ENCODE results near the gene KRTAP10-9. TPM values are rescaled to one million over a fixed set of nuclear protein-coding genes. Genes with fewer than 3 reads are reported as not detected.
"Not testable (repeated sequence)": the region's sequence is repeated elsewhere in the genome, so short reads cannot be mapped to it uniquely, and the experiment has no call there.

KRTAP10-9 gene
- total RNA-seq, 1 experiment from 2014 or later, result not detected

DNA sequence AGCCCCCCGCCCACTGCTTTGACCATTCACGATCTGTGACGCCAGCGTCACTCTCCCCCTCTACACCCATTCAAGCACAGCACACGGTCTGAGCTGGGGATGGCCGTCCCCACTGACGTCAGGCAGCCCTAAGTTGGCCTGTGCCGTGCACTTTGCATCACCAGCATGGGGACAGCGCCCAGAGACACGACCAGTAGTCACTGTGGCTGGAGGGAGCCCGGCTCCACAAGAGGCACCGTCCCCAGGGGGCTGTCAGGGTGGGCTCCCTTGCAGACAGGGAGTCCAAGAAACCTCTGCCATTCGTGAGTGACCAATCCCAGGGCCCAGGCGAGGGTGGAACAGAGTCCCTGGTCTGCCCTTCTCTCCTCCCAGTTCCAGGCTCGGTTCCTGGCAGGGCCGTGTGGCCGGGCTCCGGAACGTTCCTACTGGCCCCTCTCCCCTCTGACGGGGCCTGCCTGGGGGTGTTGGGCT is 12.7 kb upstream of the KRTAP10-9 start:
- no peak overlapping the region for H3K4me3 ChIP-seq
- H3K27ac ChIP-seq, result no peak overlapping the region
- no peaks in the 10 kb centered on the region for H3K36me3 ChIP-seq
- peaks cover 6% of the 10 kb centered on the region for H3K9me3 ChIP-seq (replicated peaks)
- DNase-seq (ENCODE audit: low read depth in 1 of 2, low spot score in 2 of 2), result no peak
- H3K27me3 ChIP-seq (replicated peaks), result peaks cover 6% of the 10 kb centered on the region; the same call in 1 of the 2 replicates
- H3K4me1 ChIP-seq (replicated peaks), result no peaks in the 10 kb centered on the region

DNA sequence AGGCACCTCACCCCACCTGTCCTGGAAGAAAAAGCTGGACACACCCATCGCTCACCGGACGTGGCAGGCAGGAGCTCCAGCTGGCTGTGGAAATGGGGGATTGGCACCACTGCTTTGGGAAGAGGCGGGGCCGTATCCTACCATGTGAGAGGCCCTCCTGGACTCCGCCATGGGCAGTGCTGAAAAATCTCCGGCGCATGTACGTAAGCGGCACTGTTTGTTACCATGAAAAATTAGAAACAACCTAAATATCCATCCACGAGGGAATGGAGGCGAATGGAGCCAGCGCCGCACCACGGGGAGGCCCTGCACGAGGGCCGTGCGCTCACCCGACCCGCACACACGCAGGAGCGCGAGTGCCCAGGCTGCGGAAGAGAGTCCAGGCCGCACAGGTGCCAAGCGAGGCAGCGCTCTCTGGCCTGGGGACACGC is 11.9 kb upstream of the KRTAP10-9 start:
- DNase-seq (ENCODE audit: low read depth in 1 of 2, low spot score in 2 of 2), result no peak
- peaks cover 4% of the 10 kb centered on the region for H3K9me3 ChIP-seq (replicated peaks)
- H3K27ac ChIP-seq, result no peak overlapping the region
- H3K36me3 ChIP-seq, result no peaks in the 10 kb centered on the region
- H3K27me3 ChIP-seq (replicated peaks), result peaks cover 4% of the 10 kb centered on the region; the same call in 1 of the 2 replicates
- no peaks in the 10 kb centered on the region for H3K4me1 ChIP-seq (replicated peaks)
- H3K4me3 ChIP-seq, result no peak overlapping the region

DNA sequence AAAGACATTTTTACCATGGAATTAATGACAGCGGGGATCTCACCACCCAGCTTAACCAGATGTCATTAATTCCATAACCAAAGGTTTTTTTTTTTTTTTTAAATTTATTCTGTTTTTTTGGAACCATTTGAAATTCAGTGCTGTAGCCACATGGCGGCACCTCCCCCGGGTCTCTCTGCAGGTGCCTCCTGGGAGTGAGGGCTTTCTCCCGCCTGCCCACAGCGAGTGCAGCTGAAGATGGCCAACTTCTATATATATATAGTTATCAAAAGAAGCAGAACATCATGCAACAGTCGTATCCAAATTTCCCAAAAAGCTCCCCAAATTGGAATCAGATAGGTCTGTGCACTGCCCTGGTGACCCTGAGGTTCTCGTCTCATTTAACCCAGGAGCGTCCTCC is 11.4 kb upstream of the KRTAP10-9 start:
- Histone ChIP-seq H3K4me1 (replicated peaks) (no peaks in the 10 kb centered on the region), H3K36me3 (no peaks in the 10 kb centered on the region), H3K9me3 (replicated peaks) (peaks cover 6% of the 10 kb centered on the region), H3K27me3 (replicated peaks) (peaks cover 4% of the 10 kb centered on the region; the same call in 1 of the 2 replicates), H3K27ac (no peak overlapping the region), H3K4me3 (no peak overlapping the region)
- DNase-seq (ENCODE audit: low read depth in 1 of 2, low spot score in 2 of 2), result no peak

DNA sequence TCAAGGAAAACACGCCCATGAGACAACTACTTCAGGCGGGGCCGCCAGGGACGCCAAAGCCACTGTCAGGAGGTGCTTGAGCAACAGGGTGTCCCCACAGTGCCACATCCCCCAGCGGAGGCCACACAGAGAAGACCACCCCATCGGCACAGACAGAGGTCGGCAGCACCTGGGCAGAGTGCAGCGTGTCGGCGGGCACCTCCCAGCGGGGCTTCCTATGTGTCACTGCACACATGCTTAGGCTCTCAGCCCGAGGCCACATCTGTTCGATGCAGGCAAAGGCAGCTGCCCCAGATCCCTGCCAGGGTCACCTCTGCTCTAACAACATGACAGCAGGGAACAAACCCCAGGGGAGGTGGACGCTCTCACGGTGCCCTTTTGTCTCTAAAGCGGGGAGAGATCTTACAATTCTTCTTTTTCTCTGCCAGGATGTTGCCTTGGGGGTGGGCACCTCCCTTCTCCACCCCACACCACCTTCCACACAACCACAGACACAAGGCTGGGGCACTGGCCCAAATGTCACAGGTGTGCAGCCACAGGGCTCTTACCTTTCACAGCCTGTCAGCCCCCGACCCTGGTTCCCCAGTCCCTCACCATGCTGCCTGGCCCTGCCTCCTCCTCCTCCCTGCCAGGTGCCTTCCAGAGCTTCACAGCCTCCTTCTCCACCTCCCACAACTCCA is 10.8 kb upstream of the KRTAP10-9 start:
- Histone ChIP-seq H3K9me3 (replicated peaks) (peaks cover 6% of the 10 kb centered on the region), H3K27ac (no peak overlapping the region), H3K4me3 (no peak overlapping the region), H3K27me3 (replicated peaks) (peaks cover 4% of the 10 kb centered on the region; the same call in 1 of the 2 replicates), H3K36me3 (no peaks in the 10 kb centered on the region), H3K4me1 (replicated peaks) (no peaks in the 10 kb centered on the region)
- no peak for DNase-seq (ENCODE audit: low read depth in 1 of 2, low spot score in 2 of 2)

DNA sequence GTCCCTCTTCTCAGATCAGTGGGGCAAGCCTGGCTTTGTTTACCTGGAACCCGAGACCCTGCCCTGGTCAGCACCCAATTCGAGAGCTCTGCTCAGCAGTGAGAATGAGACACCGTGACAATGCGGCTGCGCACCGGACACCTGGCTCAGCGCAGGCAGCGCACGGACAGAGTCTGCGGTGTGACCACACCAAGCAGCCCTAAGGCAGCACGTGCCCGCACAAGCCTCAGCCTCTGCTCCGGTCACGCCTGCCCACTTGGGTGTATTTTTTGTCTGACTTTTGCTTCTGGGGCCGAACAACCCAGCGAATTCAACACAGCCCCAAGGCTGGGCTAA is 10.3 kb upstream of the KRTAP10-9 start:
- Histone ChIP-seq H3K9me3 (replicated peaks) (peaks cover 6% of the 10 kb centered on the region), H3K27ac (no peak overlapping the region), H3K36me3 (no peaks in the 10 kb centered on the region), H3K4me3 (no peak overlapping the region), H3K4me1 (replicated peaks) (no peaks in the 10 kb centered on the region), H3K27me3 (replicated peaks) (peaks cover 4% of the 10 kb centered on the region; the same call in 1 of the 2 replicates)
- DNase-seq (ENCODE audit: low read depth in 1 of 2, low spot score in 2 of 2), result no peak

DNA sequence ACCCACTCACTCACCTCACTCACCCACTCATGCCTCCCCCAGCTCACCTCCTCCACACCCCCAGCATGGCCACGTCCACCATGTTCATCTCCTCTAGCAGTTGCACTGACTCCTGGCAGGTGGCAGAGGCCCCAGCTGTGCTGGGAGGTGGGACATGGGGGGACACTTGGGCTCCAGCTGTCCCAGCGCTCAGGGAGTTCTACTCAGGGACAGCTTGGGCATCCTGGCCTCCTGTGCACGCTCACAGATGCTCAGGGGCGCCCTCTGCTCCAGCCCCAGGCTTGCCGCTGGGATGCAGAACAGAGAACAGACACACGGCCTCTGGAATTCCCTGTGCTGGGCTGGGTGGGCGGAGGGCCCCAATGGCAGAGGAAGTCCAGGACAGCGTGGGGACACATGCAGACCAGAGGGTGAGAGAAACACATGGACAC is 9.8 kb upstream of the KRTAP10-9 start:
- Histone ChIP-seq H3K27me3 (replicated peaks) (peaks cover 4% of the 10 kb centered on the region; the same call in 1 of the 2 replicates), H3K4me1 (replicated peaks) (no peaks in the 10 kb centered on the region), H3K4me3 (no peak overlapping the region), H3K36me3 (no peaks in the 10 kb centered on the region), H3K9me3 (replicated peaks) (peaks cover 6% of the 10 kb centered on the region), H3K27ac (no peak overlapping the region)
- no peak for DNase-seq (ENCODE audit: low read depth in 1 of 2, low spot score in 2 of 2)

DNA sequence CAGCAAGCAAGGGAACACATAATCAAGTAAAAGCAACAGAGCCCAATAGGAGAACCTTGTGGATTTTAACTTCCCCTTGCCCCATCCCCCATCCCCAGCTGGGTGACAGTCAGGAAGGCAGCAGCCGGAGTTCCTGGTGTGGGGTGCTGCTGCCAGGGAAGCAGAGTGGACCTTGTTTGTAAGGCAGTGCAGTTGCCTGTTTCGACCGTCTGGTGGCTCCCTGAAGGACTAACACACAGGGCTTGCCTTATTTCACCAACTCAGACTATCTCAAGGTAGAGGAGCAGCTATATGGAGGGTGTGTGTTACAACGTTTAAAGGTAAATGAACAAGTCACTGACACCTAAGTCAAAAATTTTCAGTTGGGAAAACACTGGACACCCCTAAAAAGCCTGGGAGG is 8.4 kb upstream of the KRTAP10-9 start:
- peaks cover 4% of the 10 kb centered on the region; the same call in 1 of the 2 replicates for H3K27me3 ChIP-seq (replicated peaks)
- no peaks in the 10 kb centered on the region for H3K4me1 ChIP-seq (replicated peaks)
- no peaks in the 10 kb centered on the region for H3K36me3 ChIP-seq
- DNase-seq (ENCODE audit: low read depth in 1 of 2, low spot score in 2 of 2), result no peak
- H3K4me3 ChIP-seq, result no peak overlapping the region
- peaks cover 6% of the 10 kb centered on the region for H3K9me3 ChIP-seq (replicated peaks)
- no peak overlapping the region for H3K27ac ChIP-seq

DNA sequence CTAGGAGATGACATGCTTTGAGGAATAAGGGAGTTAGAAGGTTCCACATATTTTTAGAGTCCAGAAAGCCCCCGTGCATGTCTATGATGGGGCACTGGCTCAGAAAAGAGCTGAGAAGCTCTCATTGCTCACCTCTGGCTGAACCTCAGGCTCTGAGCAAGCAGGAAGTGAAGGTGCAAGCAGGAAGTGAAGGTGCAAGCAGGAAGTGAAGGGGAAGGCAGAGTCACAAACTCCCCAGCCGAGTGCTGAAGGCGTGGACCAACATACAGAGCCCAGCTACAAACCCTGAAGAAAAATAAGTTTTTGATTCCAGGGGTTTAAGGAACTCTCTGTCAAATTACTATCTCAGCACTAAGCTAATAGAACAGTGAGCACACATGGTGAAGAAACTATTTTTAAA is 8.0 kb upstream of the KRTAP10-9 start:
- Histone ChIP-seq H3K4me1 (replicated peaks) (no peaks in the 10 kb centered on the region), H3K9me3 (replicated peaks) (peaks cover 6% of the 10 kb centered on the region), H3K36me3 (no peaks in the 10 kb centered on the region), H3K27ac (no peak overlapping the region), H3K4me3 (no peak overlapping the region), H3K27me3 (replicated peaks) (peaks cover 4% of the 10 kb centered on the region; the same call in 1 of the 2 replicates)
- no peak for DNase-seq (ENCODE audit: low read depth in 1 of 2, low spot score in 2 of 2)

DNA sequence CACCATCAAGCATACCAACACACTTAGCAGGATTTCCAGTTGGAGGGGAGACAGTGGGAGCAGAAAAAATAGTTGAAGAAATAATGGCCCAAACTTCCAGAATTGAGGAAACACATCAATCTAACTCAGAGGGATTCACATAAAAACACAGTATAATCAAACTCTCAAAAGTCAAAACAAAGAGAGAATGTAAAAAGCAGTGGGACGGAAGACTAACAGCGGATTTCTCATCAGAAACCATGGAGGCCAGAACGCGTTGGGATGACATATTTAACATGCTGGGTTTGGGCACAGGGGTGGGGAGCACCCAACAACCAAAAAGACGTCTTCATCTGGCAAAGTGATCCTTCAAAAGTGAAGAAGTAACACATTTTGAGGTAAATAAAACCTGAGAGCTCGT is 7.0 kb upstream of the KRTAP10-9 start:
- DNase-seq (ENCODE audit: low read depth in 1 of 2, low spot score in 2 of 2), result no peak
- Histone ChIP-seq H3K27ac (no peak overlapping the region), H3K27me3 (replicated peaks) (peaks cover 4% of the 10 kb centered on the region; the same call in 1 of the 2 replicates), H3K36me3 (no peaks in the 10 kb centered on the region), H3K9me3 (replicated peaks) (peaks cover 13% of the 10 kb centered on the region), H3K4me3 (no peak overlapping the region), H3K4me1 (replicated peaks) (no peaks in the 10 kb centered on the region)

DNA sequence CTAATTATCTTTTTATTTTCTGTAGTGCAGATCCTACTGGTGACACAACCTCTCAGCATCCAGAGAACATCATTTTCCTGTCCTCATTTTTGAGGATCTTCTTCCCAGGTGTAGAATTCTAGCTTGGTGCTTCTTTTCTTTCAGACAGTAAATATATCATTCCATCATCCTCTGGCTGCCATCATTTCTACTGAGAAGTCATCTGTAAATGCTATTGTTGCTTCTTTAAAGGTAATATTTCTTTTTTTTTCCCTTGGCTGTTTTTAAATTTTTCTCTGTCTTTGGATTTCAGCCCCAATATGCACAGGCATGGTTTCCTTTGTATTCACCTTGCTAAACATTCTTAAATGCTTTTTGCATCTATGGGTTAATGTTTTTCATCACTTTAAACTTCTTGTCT is 3.3 kb upstream of the KRTAP10-9 start:
- H3K4me1 ChIP-seq (replicated peaks), result no peaks in the 10 kb centered on the region
- H3K36me3 ChIP-seq, result no peaks in the 10 kb centered on the region
- no peak for DNase-seq (ENCODE audit: low read depth in 1 of 2, low spot score in 2 of 2)
- H3K27me3 ChIP-seq (replicated peaks), result no peaks in the 10 kb centered on the region
- peaks cover 14% of the 10 kb centered on the region for H3K9me3 ChIP-seq (replicated peaks)
- H3K4me3 ChIP-seq, result no peak overlapping the region
- H3K27ac ChIP-seq, result no peak overlapping the region

DNA sequence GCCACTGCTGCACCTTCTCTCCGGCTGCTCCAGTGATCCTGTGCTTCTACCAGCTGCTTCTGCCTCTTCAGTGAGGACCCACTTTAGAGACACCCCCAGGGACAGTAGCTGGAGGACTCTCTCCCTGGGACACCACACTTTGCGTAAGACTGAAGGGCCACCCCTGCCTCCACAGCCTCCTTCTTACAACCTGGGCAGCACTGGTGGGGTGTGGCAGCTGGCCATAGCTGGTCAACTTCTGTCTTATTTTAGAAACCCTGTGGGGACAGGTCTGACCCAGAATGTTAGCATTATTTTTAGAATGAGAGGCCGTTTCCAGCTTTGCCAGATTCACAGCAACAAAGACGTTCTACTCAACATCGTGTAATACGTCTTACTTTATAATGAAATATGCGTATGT is 1.1 kb upstream of the KRTAP10-9 start:
- Histone ChIP-seq H3K27ac (no peak overlapping the region), H3K27me3 (replicated peaks) (no peaks in the 10 kb centered on the region), H3K4me1 (replicated peaks) (no peaks in the 10 kb centered on the region), H3K4me3 (no peak overlapping the region), H3K36me3 (no peaks in the 10 kb centered on the region), H3K9me3 (replicated peaks) (peaks cover 7% of the 10 kb centered on the region)
- no peak for DNase-seq (ENCODE audit: low read depth in 1 of 2, low spot score in 2 of 2)

DNA sequence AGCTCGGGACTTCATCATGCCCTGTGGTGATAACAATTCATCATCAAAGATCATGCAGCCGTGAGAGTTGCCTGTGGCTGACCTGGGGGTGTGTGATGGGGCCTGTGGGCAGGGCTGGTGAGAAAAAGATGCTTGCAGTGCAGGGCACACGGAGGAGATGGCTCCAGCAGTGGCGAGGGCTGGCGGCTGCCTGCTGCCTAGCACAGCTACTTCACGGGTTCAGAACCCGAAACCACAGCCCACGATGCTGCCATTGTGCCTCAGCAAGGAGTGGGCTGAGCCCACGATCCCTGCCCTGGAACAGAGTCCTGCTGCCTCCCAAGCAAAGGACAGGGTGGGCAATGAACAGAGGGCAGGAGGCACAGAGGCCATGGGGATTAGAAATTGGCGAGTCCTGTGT is 631 bp upstream of the KRTAP10-9 start:
- DNase-seq (ENCODE audit: low read depth in 1 of 2, low spot score in 2 of 2), result no peak
- no peaks in the 10 kb centered on the region for H3K4me1 ChIP-seq (replicated peaks)
- H3K9me3 ChIP-seq (replicated peaks), result peaks cover 7% of the 10 kb centered on the region
- no peaks in the 10 kb centered on the region for H3K36me3 ChIP-seq
- H3K27me3 ChIP-seq (replicated peaks), result no peaks in the 10 kb centered on the region
- no peak overlapping the region for H3K27ac ChIP-seq
- no peak overlapping the region for H3K4me3 ChIP-seq

DNA sequence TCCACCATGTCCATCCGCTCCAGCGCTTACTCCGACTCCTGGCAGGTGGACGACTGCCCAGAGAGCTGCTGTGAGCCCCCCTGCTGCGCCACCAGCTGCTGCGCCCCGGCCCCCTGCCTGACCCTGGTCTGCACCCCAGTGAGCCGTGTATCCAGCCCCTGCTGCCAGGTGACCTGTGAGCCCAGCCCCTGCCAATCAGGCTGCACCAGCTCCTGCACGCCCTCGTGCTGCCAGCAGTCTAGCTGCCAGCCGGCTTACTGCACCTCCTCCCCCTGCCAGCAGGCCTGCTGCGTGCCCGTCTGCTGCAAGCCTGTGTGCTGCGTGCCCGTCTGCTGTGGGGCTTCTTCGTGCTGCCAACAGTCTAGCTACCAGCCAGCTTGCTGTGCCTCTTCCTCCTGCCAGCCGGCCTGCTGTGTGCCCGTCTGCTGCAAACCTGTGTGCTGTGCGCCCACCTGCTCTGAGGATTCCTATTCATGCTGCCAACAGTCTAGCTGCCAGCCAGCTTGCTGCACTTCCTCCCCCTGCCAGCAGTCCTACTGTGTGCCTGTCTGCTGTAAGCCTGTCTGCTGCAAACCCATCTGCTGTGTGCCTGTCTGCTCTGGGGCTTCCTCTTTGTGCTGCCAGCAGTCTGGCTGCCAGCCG is 409 bp downstream of the KRTAP10-9 start:
- H3K4me1 ChIP-seq (replicated peaks); H3K4me3 ChIP-seq; H3K27me3 ChIP-seq (replicated peaks); H3K27ac ChIP-seq; H3K36me3 ChIP-seq; DNase-seq (ENCODE audit: low read depth in 1 of 2, low spot score in 2 of 2): not testable (repeated sequence)
- H3K9me3 ChIP-seq (replicated peaks), result peaks cover 12% of the 10 kb centered on the region

DNA sequence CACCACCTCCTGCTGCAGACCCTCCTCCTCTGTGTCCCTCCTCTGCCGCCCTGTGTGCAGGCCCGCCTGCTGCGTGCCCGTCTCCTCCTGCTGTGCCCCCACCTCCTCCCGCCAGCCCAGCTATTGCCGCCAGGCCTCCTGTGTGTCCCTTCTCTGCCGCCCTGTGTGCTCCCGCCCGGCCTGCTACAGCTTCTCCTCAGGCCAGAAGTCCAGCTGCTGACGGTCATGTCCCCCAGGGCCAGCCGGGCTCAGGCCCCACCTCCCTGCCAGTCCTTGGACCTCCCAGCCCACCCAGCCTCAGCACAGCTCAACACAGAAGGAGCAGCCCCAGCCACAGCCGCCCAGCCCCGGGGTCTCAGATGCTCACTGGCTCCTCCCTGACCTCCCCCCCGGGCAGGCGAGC is 939 bp downstream of the KRTAP10-9 start:
- not testable (repeated sequence) for DNase-seq (ENCODE audit: low read depth in 1 of 2, low spot score in 2 of 2); H3K27me3 ChIP-seq (replicated peaks)

More for the DNA sequence above, 939 bp downstream of the KRTAP10-9 start:
- H3K27ac ChIP-seq; H3K4me1 ChIP-seq (replicated peaks); H3K36me3 ChIP-seq; H3K4me3 ChIP-seq: not testable (repeated sequence)
- H3K9me3 ChIP-seq (replicated peaks), result peaks cover 12% of the 10 kb centered on the region
